HG02759 (cell line): ENCODE data around the gene CELSR1.

Source experiments
- ATAC-seq: cut with Tn5 transposase; IDR thresholded peaks from one replicate; pipeline ENCODE4 v1.9.1; 2021; ENCODE audit warnings: mild to moderate bottlenecking, moderate library complexity; ENCODE audit not compliant: unreplicated experiment

CELSR1 gene

GRCh38 chr22:46450931-46451561, 86.4 kb downstream of the CELSR1 start:
- ATAC-seq: no peak

GRCh38 chr22:46449974-46450745, 87.3 kb downstream of the CELSR1 start:
- ATAC-seq: no peak

- ATAC-seq: no peak
Measured at GRCh38 chr22:46449116-46449691, 88.2 kb downstream of the CELSR1 start.

- no peak for ATAC-seq
Measured at GRCh38 chr22:46448333-46448732, 89.1 kb downstream of the CELSR1 start.

GRCh38 chr22:46447906-46448305, 89.5 kb downstream of the CELSR1 start:
- no peak for ATAC-seq

- no peak for ATAC-seq
Measured at GRCh38 chr22:46446799-46447198, 90.6 kb downstream of the CELSR1 start.

GRCh38 chr22:46445771-46446420, 91.5 kb downstream of the CELSR1 start:
- no peak for ATAC-seq

GRCh38 chr22:46444390-46444854, 93.0 kb downstream of the CELSR1 start:
- no peak for ATAC-seq

GRCh38 chr22:46443850-46444389, 93.5 kb downstream of the CELSR1 start:
- no peak for ATAC-seq

- no peak for ATAC-seq
Measured at GRCh38 chr22:46442217-46442853, 95.1 kb downstream of the CELSR1 start.

- no peak for ATAC-seq
Measured at GRCh38 chr22:46439576-46440465, 97.6 kb downstream of the CELSR1 start.

GRCh38 chr22:46439111-46439510, 98.3 kb downstream of the CELSR1 start:
- no peak for ATAC-seq

GRCh38 chr22:46437671-46438440, 99.6 kb downstream of the CELSR1 start:
- no peak for ATAC-seq

- no peak for ATAC-seq
Measured at GRCh38 chr22:46436595-46437175, 100.7 kb downstream of the CELSR1 start.

GRCh38 chr22:46433318-46433717, 104.1 kb downstream of the CELSR1 start:
- no peak for ATAC-seq

- no peak for ATAC-seq
Measured at GRCh38 chr22:46432164-46433068, 105.0 kb downstream of the CELSR1 start.

GRCh38 chr22:46430961-46431838, 106.2 kb downstream of the CELSR1 start:
- ATAC-seq: no peak
